GM20431 (cell line): ENCODE measurements around the gene TESMIN.

Experiments
- in situ Hi-C: fragments of 300-500 bp; cut with MseI, MboI; formaldehyde crosslinking; loops from one replicate; pipeline ENCODE4 v1.15.0; 2020; ENCODE audit warnings: low sequenced_read_pairs; ENCODE audit not compliant: unreplicated experiment

Gene TESMIN

DNA sequence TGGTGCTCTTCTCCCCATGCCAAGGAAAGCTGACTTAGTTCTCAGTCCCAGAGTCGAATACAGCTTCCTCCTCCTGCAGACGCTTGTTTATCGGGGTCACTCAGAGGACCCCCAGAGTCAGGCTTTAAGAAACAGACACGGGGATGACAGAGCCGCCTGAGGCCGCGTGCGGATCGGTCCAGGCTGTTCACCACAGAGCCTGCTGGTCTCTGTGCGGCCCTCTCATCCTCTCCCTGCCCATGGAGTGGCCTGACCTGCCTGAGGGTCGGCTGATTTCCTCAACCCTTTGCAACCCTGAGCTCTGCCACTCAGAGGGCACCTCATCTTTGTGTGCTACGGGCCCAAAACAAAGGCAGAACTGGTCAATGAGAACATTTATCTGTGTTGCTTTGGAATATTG lies 64.8 kb downstream of the TESMIN start:
- in situ Hi-C loops, result no loop called here

DNA sequence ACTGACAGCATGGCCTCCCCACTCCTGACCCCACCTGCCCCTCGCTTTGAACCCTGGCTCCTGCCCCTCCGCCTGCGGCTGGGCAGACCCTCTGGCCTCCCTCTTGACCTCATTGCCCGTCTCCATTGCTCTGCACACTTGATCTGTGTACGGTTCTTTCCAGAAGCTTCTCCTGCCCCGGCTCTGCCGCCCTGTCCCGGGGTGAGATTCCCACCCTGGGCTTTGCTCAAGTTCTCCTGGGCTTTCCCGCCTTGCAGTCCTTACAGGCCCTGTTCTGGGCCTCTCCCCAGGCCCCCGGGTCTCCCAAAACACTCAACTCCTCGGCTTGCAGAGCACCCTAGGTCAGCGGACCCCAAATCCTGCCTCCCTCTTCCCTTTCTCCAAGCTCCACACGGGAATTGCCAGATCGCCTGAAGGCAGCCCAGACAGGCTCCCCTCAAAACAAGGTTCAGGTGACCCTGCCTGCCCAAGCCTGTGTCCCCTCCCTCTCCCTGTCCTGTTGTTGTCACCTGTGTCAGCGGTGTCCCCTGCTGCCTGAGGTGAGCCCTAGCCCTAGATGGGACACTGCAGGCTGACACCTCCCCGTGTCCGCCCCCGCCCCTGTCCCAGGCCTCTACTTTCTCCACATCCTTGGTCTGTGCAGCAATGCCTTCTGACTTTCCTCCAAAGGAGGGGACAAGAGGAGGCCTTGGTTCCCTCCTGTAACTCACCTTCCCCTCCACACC lies 65.5 kb downstream of the TESMIN start:
- in situ Hi-C loops, result no loop called here

GRCh38 chr11:68684385-68685356 lies 66.6 kb downstream of the TESMIN start, which contains the start of gene GAL:
Gene GAL (plus strand): TSS chr11:68684544. CDS start chr11:68684924, 380 bp downstream.
- in situ Hi-C loops, result no loop called here

DNA sequence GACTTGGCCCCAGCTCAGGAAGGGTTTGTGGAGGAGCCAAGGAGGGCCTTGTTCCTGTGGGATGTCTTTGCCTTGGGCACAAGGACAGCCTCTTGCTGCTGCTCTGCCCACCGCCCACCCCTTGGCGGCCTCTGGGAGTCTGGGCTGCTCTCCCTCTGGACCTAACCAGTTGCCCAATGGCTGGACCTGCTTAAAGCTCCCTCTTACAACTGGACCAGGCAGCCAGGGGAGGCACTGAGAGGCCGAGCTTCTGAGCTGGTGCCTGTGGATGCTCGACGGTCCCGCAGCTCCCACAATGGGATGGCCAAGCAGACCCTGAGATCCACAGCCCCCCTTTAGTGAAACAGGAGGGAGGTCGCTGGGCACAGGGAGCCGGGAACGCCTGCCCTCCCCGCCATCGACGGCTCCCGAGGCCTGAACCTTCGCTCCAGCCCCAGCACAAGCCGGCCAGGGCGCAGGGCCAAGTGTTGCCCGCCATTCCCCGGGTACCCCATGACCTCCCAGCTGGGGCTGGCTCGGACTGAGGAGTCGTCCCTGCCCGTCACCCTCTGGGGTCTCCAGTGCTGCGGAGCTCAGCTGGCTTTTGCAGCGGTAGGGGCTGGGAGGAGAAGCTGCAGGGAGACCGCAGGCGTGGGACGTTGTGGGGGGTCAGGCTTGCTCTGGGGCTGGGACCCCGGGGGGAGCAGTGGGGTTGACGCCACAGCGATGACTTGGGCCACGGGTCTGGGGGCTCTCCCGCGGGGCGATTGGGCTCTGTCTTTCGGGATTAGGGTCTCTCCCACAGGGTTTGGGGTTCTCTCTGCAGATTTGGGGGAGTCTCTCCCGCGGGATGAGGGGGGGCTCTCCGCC lies 67.6 kb downstream of the TESMIN start:
- in situ Hi-C loops, result no loop called here

DNA sequence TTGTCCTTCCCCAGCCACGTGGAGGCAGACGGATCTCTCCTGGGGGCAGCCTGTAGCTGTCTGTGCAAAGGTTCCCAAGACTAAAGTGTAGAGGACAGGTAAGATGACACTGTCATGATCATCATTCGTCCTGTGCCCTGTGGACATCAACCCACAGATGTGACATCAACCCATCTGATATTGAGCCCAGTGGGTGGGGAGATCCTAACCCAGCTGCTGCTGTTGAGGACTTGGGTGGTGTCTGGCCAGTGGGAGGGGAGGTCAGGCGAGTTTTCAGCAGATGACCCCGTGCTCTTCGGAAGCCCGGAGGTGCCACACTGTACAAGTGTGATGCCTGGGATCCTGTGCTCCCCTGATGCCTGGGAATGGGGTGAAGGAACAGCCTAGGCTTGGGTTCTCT lies 68.2 kb downstream of the TESMIN start:
- in situ Hi-C loops, result no loop called here

GRCh38 chr11:68682531-68682961 lies 68.8 kb downstream of the TESMIN start:
- in situ Hi-C loops, result no loop called here

DNA sequence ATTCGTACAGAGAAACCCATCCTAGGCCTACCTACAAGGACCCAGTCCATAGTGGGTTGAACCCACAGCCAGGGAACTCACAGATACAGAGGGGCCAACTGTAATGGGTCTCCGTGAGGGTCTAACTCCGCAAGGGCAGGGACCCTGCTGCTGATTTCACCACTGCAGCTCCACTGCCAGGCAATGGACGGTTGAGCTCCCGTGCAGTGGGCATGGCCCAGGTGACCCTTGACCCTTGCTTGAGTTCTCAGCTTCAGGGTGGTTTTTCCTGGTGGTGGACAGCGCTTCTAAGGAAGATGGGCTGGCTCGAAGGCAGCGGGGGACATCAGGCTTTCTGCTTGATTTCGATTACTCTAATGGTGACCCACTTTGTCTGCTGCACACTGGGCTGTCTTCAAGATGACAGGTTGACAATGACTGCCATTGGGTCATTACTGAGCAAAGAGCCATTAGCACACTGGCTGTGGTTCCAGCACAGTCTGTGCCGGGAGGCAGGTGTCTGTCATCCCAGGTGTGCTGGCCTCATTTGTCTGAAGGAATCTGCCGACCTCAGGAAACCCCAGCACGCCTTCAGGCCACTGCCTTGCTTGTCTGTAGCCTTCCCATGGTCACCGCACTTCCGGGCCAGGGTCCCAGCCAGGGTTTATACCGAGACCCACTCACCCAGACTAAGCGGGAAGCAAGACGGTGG lies 70.6 kb downstream of the TESMIN start:
- in situ Hi-C loops, result no loop called here

DNA sequence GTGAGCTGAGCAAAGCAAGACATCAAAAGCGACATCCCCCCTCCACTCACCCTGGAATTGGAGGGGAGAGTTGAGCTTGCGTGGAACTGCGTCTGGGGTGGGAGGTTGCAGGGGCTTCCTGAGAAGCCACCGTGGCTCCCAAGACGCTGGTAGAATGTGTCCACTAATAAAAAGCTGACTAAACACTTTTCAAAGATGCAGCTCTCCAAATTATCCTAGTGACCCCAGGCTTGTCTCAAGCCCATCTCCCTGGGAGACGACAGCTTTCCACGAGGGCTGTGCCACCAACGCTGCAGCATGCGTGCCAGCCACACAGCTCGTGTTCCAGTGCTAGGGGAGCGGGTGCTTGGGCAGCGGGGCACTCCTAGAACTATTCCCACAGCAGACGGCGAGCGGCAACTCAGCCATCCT lies 73.3 kb downstream of the TESMIN start:
- in situ Hi-C loops, result no loop called here

GRCh38 chr11:68677432-68677831 lies 73.9 kb downstream of the TESMIN start:
- in situ Hi-C loops, result no loop called here

DNA sequence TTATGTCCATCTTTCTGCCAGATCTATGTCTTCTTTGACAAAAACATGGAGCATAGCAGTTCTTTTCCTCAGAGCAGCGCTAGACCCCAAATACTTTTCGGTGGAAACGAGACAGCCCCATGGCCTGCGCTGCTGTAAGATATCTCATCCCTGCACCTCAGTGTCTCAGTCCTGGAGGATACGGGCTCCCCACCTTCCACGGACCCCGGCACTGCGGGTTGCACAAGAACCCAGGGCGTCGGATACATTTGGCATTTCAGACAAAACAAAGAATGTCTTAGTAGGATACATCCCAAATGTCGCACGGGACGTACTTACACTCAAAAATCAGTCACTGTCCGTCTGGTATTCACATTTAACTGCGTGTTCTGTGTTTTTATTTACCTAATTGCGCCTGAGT lies 76.9 kb downstream of the TESMIN start:
- in situ Hi-C loops, result no loop called here

- in situ Hi-C loops, result no loop called here
Observed at GRCh38 chr11:68673991-68674390, 77.3 kb downstream of the TESMIN start.

- in situ Hi-C loops, result no loop called here
Observed at GRCh38 chr11:68673306-68673945, 77.9 kb downstream of the TESMIN start.

- in situ Hi-C loops, result no loop called here
Observed at GRCh38 chr11:68670208-68670992, 80.9 kb downstream of the TESMIN start.

GRCh38 chr11:68669301-68670090 lies 81.8 kb downstream of the TESMIN start:
- in situ Hi-C loops, result no loop called here

GRCh38 chr11:68667511-68668500 lies 83.5 kb downstream of the TESMIN start:
- in situ Hi-C loops, result no loop called here

GRCh38 chr11:68666849-68667248 lies 84.5 kb downstream of the TESMIN start:
- in situ Hi-C loops, result no loop called here
